Measurements from ENCODE around the gene OR6C76.
"Not testable (repeated sequence)": the region's sequence is repeated elsewhere in the genome, so short reads cannot be mapped to it uniquely, and the experiment has no call there.

The OR6C76 gene

GRCh38 chr12:55425954-55426353, at the start of gene OR6C76:
OR6C76 (plus strand) TSS chr12:55426254; CDS start chr12:55426254, 0 bp downstream.
- no peak for DNase-seq (ENCODE audit: low spot score)

GRCh38 chr12:55385891-55386290, 40.2 kb upstream of the OR6C76 start:
- DNase-seq (ENCODE audit: low spot score), result no peak

GRCh38 chr12:55392032-55392795, 33.8 kb upstream of the OR6C76 start:
- no peak for DNase-seq (ENCODE audit: low spot score)

GRCh38 chr12:55396326-55396725, 29.7 kb upstream of the OR6C76 start:
- DNase-seq (ENCODE audit: low spot score), result no peak

GRCh38 chr12:55400229-55400628, 25.8 kb upstream of the OR6C76 start, which contains the start of gene OR6C65:
OR6C65 (plus strand) TSS chr12:55400529; CDS start chr12:55400529, 0 bp downstream.
- DNase-seq (ENCODE audit: low spot score), result no peak

GRCh38 chr12:55407866-55408265, 18.2 kb upstream of the OR6C76 start:
- no peak for DNase-seq (ENCODE audit: low spot score)

GRCh38 chr12:55409133-55409532, 16.9 kb upstream of the OR6C76 start:
- DNase-seq (ENCODE audit: low spot score), result not testable (repeated sequence)

- not testable (repeated sequence) for DNase-seq (ENCODE audit: low spot score)
Measured at GRCh38 chr12:55412138-55412537, 13.9 kb upstream of the OR6C76 start.

- not testable (repeated sequence) for DNase-seq (ENCODE audit: low spot score)
Measured at GRCh38 chr12:55413498-55414388, 12.3 kb upstream of the OR6C76 start.

GRCh38 chr12:55414396-55414823, 11.6 kb upstream of the OR6C76 start:
- DNase-seq (ENCODE audit: low spot score), result not testable (repeated sequence)

GRCh38 chr12:55414889-55415288, 11.2 kb upstream of the OR6C76 start:
- DNase-seq (ENCODE audit: low spot score), result not testable (repeated sequence)

GRCh38 chr12:55416961-55417360, 9.1 kb upstream of the OR6C76 start:
- no peak for DNase-seq (ENCODE audit: low spot score)

GRCh38 chr12:55420307-55420962, 5.6 kb upstream of the OR6C76 start:
- DNase-seq (ENCODE audit: low spot score), result no peak

- DNase-seq (ENCODE audit: low spot score), result no peak
Measured at GRCh38 chr12:55428331-55429243, 2.5 kb downstream of the OR6C76 start.

GRCh38 chr12:55441233-55441632, 15.2 kb downstream of the OR6C76 start:
- not testable (repeated sequence) for DNase-seq (ENCODE audit: low spot score)

- DNase-seq (ENCODE audit: low spot score), result no peak
Measured at GRCh38 chr12:55443776-55444175, 17.7 kb downstream of the OR6C76 start, which contains the start of gene OR6C2. OR6C2 (plus strand) TSS chr12:55444076; CDS start chr12:55452214, 8,138 bp downstream.

- DNase-seq (ENCODE audit: low spot score), result no peak
Measured at GRCh38 chr12:55445357-55445756, 19.3 kb downstream of the OR6C76 start.

GRCh38 chr12:55446326-55446725, 20.3 kb downstream of the OR6C76 start:
- peak; percentile 7 for DNase-seq (ENCODE audit: low spot score)

GRCh38 chr12:55448825-55449224, 22.8 kb downstream of the OR6C76 start:
- DNase-seq (ENCODE audit: low spot score), result no peak

GRCh38 chr12:55464926-55465325, 38.9 kb downstream of the OR6C76 start:
- not testable (repeated sequence) for DNase-seq (ENCODE audit: low spot score)

- no peak for DNase-seq (ENCODE audit: low spot score)
Measured at GRCh38 chr12:55467836-55468235, 41.8 kb downstream of the OR6C76 start.
